ACC112 (cell line): ENCODE data around the gene MTCL1.

Source experiments
- H2AFZ ChIP-seq: fragments of 200-600 bp; sonication (generic); one replicate; pipeline ENCODE4 v1.6.0; 2017; ENCODE audit warnings: antibody characterized with exemption, low read length; ENCODE audit not compliant: unreplicated experiment
- H3K27ac ChIP-seq: fragments of 200-600 bp; sonication (generic); 2 replicates; pipeline ENCODE4 v1.5.1; 2014; ENCODE audit warnings: low read depth, mild to moderate bottlenecking, antibody characterized with exemption, low read length, moderate library complexity
- H3K27me3 ChIP-seq: fragments of 200-600 bp; sonication (generic); 2 replicates; pipeline ENCODE4 v1.6.1; 2014; ENCODE audit warnings: mild to moderate bottlenecking, antibody characterized with exemption, low read length, moderate library complexity, mixed read lengths; ENCODE audit not compliant: insufficient read depth
- H3K36me3 ChIP-seq: fragments of 200-600 bp; sonication (generic); 2 replicates; pipeline ENCODE4 v1.6.1; 2016; ENCODE audit warnings: mild to moderate bottlenecking, antibody characterized with exemption, low read length, moderate library complexity, mixed read lengths; ENCODE audit not compliant: insufficient read depth
- H3K4me1 ChIP-seq: fragments of 200-600 bp; sonication (generic); one replicate; pipeline ENCODE4 v1.6.1; 2016; ENCODE audit warnings: low read length, mixed read lengths; ENCODE audit not compliant: insufficient read depth, unreplicated experiment, control insufficient read depth
- H3K4me3 ChIP-seq: fragments of 200-600 bp; sonication (generic); 2 replicates; pipeline ENCODE4 v1.5.1; 2014; ENCODE audit warnings: mild to moderate bottlenecking, low read depth, low read length
- H3K79me2 ChIP-seq: fragments of 200-600 bp; sonication (generic); one replicate; pipeline ENCODE4 v1.6.0; 2016; ENCODE audit warnings: low read length; ENCODE audit not compliant: control insufficient read depth, unreplicated experiment, insufficient read depth

MTCL1 gene

GRCh38 chr18:8773980-8774379 lies 68.6 kb downstream of the MTCL1 start:
- Histone ChIP-seq H2AFZ (no peak overlapping the region), H3K4me1 (no peaks in the 10 kb centered on the region), H3K27ac (no peak overlapping the region), H3K79me2 (no peaks in the 10 kb centered on the region), H3K36me3 (no peaks in the 10 kb centered on the region; the same call in 1 of the 2 replicates), H3K27me3 (no peaks in the 10 kb centered on the region), H3K4me3 (no peak overlapping the region)

- Histone ChIP-seq H3K36me3 (no peaks in the 10 kb centered on the region; the same call in 1 of the 2 replicates), H3K79me2 (no peaks in the 10 kb centered on the region), H3K4me1 (no peaks in the 10 kb centered on the region), H3K27ac (no peak overlapping the region), H3K27me3 (no peaks in the 10 kb centered on the region), H2AFZ (no peak overlapping the region), H3K4me3 (no peak overlapping the region)
Measured at GRCh38 chr18:8776013-8776943, 70.9 kb downstream of the MTCL1 start.

DNA sequence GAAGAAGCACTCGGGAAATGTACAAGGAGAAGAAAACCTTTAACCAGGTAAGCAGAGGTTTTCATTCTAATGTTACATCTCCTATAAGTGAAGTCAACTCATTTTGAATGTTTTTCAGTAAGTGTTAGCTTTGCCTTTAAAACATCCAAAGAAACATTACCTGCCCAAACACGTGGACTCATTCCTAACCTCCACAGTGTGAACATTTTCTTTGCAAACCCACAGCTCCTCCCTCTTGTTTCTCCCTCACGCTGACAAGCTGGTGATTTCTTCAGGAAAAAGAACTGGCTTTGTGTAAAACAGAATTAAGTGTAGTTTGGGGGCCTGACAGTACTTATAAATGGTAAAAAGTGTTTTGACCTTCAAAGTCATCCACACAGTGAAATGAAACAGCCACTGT lies 72.5 kb downstream of the MTCL1 start:
- H3K27ac ChIP-seq = no peak overlapping the region
- no peaks in the 10 kb centered on the region for H3K79me2 ChIP-seq
- no peaks in the 10 kb centered on the region for H3K27me3 ChIP-seq
- no peak overlapping the region for H3K4me3 ChIP-seq
- H3K4me1 ChIP-seq = no peaks in the 10 kb centered on the region
- no peaks in the 10 kb centered on the region; the same call in 1 of the 2 replicates for H3K36me3 ChIP-seq
- H2AFZ ChIP-seq = no peak overlapping the region

DNA sequence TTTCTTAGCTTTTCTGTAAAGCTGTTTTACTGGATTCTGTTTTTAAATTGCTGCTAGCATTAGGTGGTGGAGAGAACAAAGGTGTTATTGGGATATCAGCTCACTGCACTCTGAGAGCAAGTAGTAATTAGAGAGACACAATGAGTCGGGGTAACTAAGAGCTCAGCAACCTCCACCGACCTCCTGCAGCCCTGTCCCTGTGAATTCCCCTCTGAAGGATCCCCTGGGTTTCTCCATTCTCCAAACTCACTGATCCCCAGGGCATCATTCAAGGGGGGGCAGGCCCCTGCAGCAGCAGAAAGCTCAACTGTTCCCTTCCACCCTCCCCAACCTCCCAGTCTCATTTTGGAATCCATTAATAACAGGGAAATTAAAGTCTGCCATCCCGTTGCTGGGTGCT lies 73.0 kb downstream of the MTCL1 start:
- no peaks in the 10 kb centered on the region for H3K27me3 ChIP-seq
- no peaks in the 10 kb centered on the region for H3K4me1 ChIP-seq
- H3K4me3 ChIP-seq = no peak overlapping the region
- H2AFZ ChIP-seq = no peak overlapping the region
- no peak overlapping the region for H3K27ac ChIP-seq
- H3K79me2 ChIP-seq = no peaks in the 10 kb centered on the region
- H3K36me3 ChIP-seq = no peaks in the 10 kb centered on the region; the same call in 1 of the 2 replicates

GRCh38 chr18:8778824-8779223 lies 73.5 kb downstream of the MTCL1 start:
- Histone ChIP-seq H3K4me1 (no peaks in the 10 kb centered on the region), H3K36me3 (no peaks in the 10 kb centered on the region; the same call in 1 of the 2 replicates), H3K4me3 (no peak overlapping the region), H3K27me3 (no peaks in the 10 kb centered on the region), H2AFZ (no peak overlapping the region), H3K27ac (no peak overlapping the region), H3K79me2 (no peaks in the 10 kb centered on the region)

DNA sequence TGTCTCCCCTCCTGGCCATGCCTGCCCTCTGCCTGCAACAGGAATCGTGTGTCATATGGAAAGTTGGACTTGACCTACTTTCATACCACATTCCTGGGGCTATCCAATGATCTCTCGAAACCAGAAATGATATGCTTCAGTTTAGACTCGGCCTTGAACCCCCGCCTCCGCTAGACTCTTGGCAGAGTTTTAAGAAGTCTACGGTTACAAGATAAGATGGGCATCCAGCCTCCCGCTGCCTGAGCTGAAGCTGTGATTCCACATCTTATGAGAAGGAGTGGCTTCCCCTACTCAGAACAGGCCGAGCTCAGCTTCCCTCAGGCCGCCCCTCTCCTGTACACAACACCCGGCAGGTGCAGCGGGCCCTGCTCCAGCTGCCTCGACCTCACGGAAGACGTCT lies 73.9 kb downstream of the MTCL1 start:
- Histone ChIP-seq H3K36me3 (no peaks in the 10 kb centered on the region; the same call in 1 of the 2 replicates), H3K4me1 (no peaks in the 10 kb centered on the region), H3K27ac (no peak overlapping the region), H3K79me2 (no peaks in the 10 kb centered on the region), H3K27me3 (no peaks in the 10 kb centered on the region), H3K4me3 (no peak overlapping the region), H2AFZ (no peak overlapping the region)

DNA sequence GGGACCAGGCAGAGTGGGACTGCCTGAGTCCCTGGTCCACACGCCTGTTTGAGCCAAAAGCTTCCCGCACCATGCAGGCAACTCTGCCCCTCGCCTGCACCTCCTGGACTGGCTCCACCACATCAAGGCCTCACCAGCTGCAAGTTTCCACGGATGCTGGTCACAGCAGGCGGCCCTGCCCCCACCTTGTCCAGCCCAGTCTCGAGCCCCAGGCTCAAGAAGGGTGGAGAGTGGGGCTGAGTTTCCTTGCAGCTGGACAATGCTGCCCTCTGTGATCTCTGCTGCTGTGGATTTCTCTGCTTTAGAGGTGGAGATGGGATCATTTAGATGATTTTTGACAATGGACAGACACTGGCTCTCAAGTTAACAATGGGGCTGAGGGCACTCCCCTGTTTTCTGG lies 74.9 kb downstream of the MTCL1 start:
- H3K4me1 ChIP-seq = no peaks in the 10 kb centered on the region
- no peaks in the 10 kb centered on the region for H3K79me2 ChIP-seq
- H3K27ac ChIP-seq = no peak overlapping the region
- H3K4me3 ChIP-seq = no peak overlapping the region
- H3K27me3 ChIP-seq = no peaks in the 10 kb centered on the region
- no peaks in the 10 kb centered on the region; the same call in 1 of the 2 replicates for H3K36me3 ChIP-seq
- no peak overlapping the region for H2AFZ ChIP-seq

DNA sequence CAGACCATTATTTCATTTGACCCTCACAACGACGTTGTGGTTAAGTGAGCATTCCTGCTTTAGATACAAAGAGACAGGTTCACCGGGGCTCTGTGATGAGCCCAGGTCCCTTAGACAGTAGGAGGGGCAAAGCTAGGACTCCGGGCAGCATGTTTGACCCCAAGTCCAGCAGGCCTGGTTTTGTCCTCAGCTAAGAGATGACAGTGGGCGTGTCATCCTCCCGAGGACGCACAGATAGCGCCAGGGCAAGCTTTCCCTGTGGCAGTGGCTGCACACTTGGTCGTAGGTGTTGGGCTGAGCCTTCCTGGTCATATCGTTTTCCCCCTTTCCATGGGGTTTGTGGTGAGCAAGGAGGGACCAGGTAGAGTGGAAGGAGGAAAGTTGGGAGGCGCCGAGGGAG lies 76.3 kb downstream of the MTCL1 start:
- Histone ChIP-seq H3K27me3 (no peaks in the 10 kb centered on the region), H2AFZ (no peak overlapping the region), H3K36me3 (peaks cover 2% of the 10 kb centered on the region; the same call in 1 of the 2 replicates), H3K27ac (no peak overlapping the region), H3K4me3 (no peak overlapping the region), H3K4me1 (no peaks in the 10 kb centered on the region), H3K79me2 (no peaks in the 10 kb centered on the region)

- Histone ChIP-seq H3K4me3 (no peak overlapping the region), H3K4me1 (no peaks in the 10 kb centered on the region), H3K36me3 (peaks cover 7% of the 10 kb centered on the region; the same call in 1 of the 2 replicates), H3K79me2 (no peaks in the 10 kb centered on the region), H2AFZ (no peak overlapping the region), H3K27me3 (no peaks in the 10 kb centered on the region), H3K27ac (no peak overlapping the region)
Measured at GRCh38 chr18:8783335-8783993, 78.1 kb downstream of the MTCL1 start.

DNA sequence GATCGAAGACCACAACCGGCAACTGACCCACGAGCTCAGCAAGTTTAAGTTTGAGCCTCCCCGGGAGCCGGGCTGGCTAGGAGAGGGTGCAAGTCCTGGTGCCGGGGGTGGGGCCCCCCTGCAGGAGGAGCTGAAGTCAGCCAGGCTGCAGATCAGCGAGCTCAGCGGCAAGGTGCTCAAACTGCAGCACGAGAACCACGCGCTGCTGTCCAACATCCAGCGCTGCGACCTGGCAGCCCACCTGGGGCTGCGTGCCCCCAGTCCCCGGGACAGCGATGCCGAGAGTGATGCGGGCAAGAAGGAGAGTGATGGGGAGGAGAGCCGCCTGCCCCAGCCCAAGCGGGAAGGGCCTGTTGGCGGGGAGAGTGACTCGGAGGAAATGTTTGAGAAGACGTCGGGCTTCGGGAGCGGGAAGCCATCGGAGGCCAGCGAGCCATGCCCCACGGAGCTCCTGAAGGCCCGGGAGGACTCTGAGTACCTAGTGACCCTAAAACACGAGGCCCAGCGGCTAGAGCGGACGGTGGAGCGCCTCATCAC lies 78.7 kb downstream of the MTCL1 start:
- no peaks in the 10 kb centered on the region for H3K79me2 ChIP-seq
- no peaks in the 10 kb centered on the region for H3K27me3 ChIP-seq
- H3K4me3 ChIP-seq = no peak overlapping the region
- H3K36me3 ChIP-seq = peaks cover 13% of the 10 kb centered on the region; the same call in 1 of the 2 replicates
- no peaks in the 10 kb centered on the region for H3K4me1 ChIP-seq
- H2AFZ ChIP-seq = no peak overlapping the region
- H3K27ac ChIP-seq = no peak overlapping the region
